Measurements from ENCODE around the gene PHKA1.
"Not testable (repeated sequence)": the region's sequence is repeated elsewhere in the genome, so short reads cannot be mapped to it uniquely, and the experiment has no call there.

- TF ChIP-seq CTCF (conservative IDR thresholded peaks at IDR 0.05; ENCODE audit: low read depth, low read length); EZH2 (IDR thresholded peaks at IDR 0.05; ENCODE audit: borderline replicate concordance, low read depth, low read length, poor library complexity, severe bottlenecking): not testable (repeated sequence)
Measured at GRCh38 chrX:72713599-72714477, at the start of gene PHKA1.

All from A673 (cell line).